HTR-8/SVneo (cell line): ENCODE measurements around the gene HYPK.
"Not testable (repeated sequence)": the region's sequence is repeated elsewhere in the genome, so short reads cannot be mapped to it uniquely, and the experiment has no call there.

ENCODE experiments used
- DNase-seq: peaks from one replicate; pipeline ENCODE4 v3.0.0; 2011; ENCODE audit warnings: low spot score, mixed read lengths; ENCODE audit not compliant: insufficient read length
- FAIRE-seq: peaks from 2 replicates; lab custom pipeline; 2011; peaks lifted over from hg19 to GRCh38; lab: Jason Lieb, UNC

Gene HYPK

GRCh38 chr15:43794269-43795037 is 5.9 kb upstream of the HYPK start:
- no peak for DNase-seq

GRCh38 chr15:43795197-43795596 is 5.2 kb upstream of the HYPK start:
- FAIRE-seq = no peak
- DNase-seq = no peak

More at GRCh38 chr15:43794269-43795037, 5.9 kb upstream of the HYPK start:
- no peak for FAIRE-seq

- FAIRE-seq = no peak
Observed at GRCh38 chr15:43795997-43796396, 4.4 kb upstream of the HYPK start.

GRCh38 chr15:43796566-43796965 is 3.8 kb upstream of the HYPK start:
- FAIRE-seq = no peak

More at GRCh38 chr15:43795997-43796396, 4.4 kb upstream of the HYPK start:
- no peak for DNase-seq

GRCh38 chr15:43799209-43799944 is 1.0 kb upstream of the HYPK start:
- FAIRE-seq (no peak), DNase-seq (no peak)

More at GRCh38 chr15:43796566-43796965, 3.8 kb upstream of the HYPK start:
- DNase-seq = no peak

GRCh38 chr15:43799945-43800285 is 484 bp upstream of the HYPK start, which contains the start of gene SERINC4:
Gene SERINC4, minus strand, starts transcription at chr15:43800220. Its CDS starts 234 bp downstream, at chr15:43799986.
- DNase-seq (no peak), FAIRE-seq (no peak)

GRCh38 chr15:43802676-43803075 is 2.3 kb downstream of the HYPK start:
- not testable (repeated sequence) for DNase-seq, FAIRE-seq

- FAIRE-seq (no peak), DNase-seq (no peak)
Observed at GRCh38 chr15:43808435-43808950, 8.1 kb downstream of the HYPK start.

GRCh38 chr15:43808960-43809678 is 8.7 kb downstream of the HYPK start:
- DNase-seq (no peak), FAIRE-seq (no peak)

GRCh38 chr15:43815064-43815463 is 14.7 kb downstream of the HYPK start:
- DNase-seq, FAIRE-seq: not testable (repeated sequence)

- no peak for DNase-seq
Observed at GRCh38 chr15:43821505-43821904, 21.1 kb downstream of the HYPK start.

GRCh38 chr15:43824302-43825246 is 24.2 kb downstream of the HYPK start, which contains the start of gene MFAP1:
Gene MFAP1, minus strand, starts transcription at chr15:43824690. Its CDS starts 121 bp downstream, at chr15:43824569.
- peak; percentile 95 for DNase-seq

More at GRCh38 chr15:43821505-43821904, 21.1 kb downstream of the HYPK start:
- FAIRE-seq = no peak

GRCh38 chr15:43825305-43825704 is 24.9 kb downstream of the HYPK start:
- not testable (repeated sequence) for DNase-seq, FAIRE-seq

More at GRCh38 chr15:43824302-43825246, 24.2 kb downstream of the HYPK start, which contains the start of gene MFAP1:
- peak; percentile 59 for FAIRE-seq

- DNase-seq (no peak), FAIRE-seq (no peak)
Observed at GRCh38 chr15:43826029-43826507, 25.7 kb downstream of the HYPK start.

GRCh38 chr15:43826508-43827341 is 26.3 kb downstream of the HYPK start, which contains the start of gene WDR76:
Gene WDR76, plus strand, starts transcription at chr15:43827002. Its CDS starts 31 bp downstream, at chr15:43827033.
- DNase-seq = peak; percentile 81
- FAIRE-seq = no peak

GRCh38 chr15:43828061-43828657 is 27.8 kb downstream of the HYPK start:
- FAIRE-seq (no peak), DNase-seq (no peak)

GRCh38 chr15:43829951-43830540 is 29.6 kb downstream of the HYPK start:
- DNase-seq, FAIRE-seq: not testable (repeated sequence)
